ENCODE measurements around the gene KLHL4. TPM values are rescaled to one million over a fixed set of nuclear protein-coding genes. Genes with fewer than 3 reads are reported as not detected.
A peak's percentile ranks its signal among the peaks of the same experiment; 100 is the strongest.
"Not testable (repeated sequence)": the region's sequence is repeated elsewhere in the genome, so short reads cannot be mapped to it uniquely, and the experiment has no call there.

The KLHL4 gene
- polyA plus RNA-seq, 3 donors: 4.4 to 8.2 (median 5.5) TPM

DNA sequence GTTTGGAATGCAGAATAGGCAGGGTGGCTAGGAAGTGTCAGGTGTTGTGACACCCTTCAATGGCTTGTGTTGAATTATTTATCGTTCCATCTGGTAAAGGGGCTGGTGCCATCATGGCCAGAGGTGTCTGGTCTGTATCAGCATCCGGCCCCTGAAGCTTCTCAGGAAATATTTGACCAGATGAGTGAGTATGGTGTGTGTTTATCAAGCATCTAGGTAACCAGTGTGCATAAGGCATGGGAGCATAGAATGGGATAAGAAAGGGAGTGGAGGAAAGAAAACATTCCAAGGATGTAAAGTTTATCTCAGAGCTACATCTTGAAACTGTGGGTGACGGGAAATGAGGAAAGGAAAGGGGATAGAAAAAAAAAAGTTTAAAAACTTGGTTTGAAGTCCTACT is 109.4 kb downstream of the KLHL4 start:
- no peak for DNase-seq

DNA sequence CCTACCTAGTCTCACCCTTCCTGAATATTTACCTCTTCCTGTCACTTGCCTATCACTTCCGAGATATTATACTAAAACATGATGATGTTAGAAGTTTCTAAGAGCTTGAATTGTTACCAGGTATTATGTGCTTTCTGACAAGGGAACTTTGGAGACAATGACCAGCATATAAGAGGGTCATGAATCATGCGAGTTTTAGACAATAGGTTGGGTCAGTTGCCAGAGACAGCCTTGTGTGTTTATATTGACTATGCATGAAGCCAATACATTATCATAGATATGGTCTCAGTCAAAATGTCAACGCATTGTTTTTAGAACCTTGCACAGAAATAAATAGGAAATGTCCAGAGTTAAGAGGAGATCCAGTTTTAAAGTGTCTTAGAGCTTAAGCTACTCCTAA is 116.8 kb downstream of the KLHL4 start:
- no peak for DNase-seq

DNA sequence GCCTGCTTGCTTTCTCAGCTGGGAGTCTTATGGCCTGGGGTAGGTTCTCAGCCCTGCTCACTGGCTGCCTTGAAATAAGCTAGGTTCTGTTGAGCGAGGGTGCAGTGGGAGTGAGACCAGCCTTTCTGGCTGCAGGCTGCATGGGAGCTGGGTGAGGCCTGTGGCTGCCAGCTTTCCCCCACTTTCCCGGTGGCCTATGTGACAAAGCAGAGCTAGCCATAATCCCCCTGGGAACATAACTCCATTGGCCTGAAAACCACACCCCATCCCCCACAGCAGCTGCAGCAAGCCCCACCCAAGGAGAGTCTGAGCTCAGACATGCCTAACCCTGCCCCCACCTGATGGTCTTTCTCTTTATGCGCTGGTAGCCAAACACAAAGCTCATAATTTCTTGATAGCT is 118.9 kb downstream of the KLHL4 start:
- no peak for DNase-seq

DNA sequence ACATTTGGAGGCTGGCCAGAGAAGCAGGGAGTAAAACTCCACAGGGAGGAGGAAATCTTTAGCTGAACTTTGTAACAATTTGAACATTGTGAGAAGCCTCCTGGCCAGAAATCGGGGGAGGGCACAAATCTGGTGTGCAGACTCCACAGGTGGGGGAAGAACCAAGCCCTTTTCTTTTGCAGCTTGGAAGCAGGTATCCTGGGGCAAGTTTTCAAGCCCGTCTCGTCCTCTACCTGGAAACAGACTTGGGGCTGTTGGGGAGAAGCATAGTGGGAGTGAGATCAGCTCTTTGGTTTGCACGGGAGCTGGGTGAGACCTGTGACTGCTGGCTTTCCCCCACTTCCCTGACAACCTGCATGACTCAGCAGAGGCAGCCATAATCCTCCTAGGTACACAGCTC is 123.8 kb downstream of the KLHL4 start:
- not testable (repeated sequence) for DNase-seq

DNA sequence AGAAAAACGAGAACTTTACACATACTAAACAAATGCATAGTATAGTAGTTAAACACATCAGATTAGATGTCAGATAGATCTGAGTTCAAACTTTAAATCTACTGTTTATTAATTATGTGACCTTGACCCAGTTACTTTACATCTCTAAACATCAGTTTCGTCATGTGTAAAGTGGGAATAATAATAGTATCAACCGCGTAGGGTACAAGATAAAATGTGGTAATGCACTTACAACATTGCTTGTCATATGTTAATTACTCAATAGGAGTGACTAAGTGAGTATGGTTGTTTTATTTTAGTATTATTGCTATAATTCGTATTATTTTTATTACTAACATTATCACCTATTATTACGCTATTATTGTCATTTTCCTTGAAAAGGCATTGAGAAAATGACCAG is 144.2 kb downstream of the KLHL4 start:
- DNase-seq: no peak

DNA sequence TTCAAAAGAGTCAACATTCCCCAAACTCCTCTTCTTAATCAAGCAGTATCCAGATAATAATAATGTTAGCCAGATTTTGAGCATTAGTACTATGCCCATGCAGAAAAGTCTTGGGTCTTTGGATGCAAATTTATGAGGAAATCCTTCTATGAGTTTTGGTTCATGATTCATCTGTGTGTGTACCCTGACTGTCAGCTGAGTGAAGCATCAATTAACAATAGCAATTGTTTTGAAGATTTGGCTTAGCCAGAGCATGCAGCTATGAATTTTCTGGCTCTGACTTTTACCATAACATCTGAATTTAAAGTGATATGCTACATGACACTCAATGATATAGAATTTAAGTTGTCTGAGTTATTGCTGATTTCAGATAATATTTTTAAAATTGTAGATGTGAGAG is 145.8 kb downstream of the KLHL4 start:
- DNase-seq: no peak

DNA sequence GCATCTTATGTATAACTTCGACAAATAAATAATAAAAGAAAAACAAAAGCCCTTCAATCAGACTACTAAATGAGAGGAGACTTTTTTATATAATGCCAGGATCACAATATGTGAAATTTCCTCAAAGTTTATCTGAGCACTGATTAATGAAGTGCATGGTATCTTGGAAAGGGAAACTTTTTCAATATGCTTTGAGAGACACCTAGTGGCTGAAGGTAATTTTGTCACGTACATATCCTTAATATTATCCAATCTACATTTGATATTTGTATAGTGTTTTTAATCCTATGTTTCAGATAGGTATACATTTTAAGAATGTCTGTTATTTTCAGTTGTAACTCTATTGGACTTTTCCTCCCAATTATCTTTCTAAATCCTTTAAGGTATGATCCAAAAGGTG is 146.8 kb downstream of the KLHL4 start:
- DNase-seq: peak; percentile 10

DNA sequence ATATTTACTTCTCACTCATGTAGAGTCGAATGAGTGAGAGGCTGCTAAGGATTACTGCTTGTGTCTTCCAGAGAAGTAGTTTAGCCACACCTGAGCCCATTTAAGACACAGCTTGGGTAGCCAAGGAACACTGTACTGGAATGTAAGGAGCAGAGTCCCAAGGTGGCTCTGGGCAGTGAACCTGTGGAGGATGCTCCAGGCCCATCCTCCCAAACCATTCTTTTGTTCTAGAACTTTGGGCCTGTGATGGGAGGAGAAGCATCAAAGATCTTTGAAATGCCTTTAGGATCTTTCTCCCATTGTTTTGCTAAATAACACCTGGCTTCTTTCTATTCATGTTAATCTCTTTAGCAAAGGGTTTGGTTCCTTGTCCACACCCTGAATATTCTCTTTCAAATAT is 162.2 kb downstream of the KLHL4 start:
- DNase-seq: no peak

DNA sequence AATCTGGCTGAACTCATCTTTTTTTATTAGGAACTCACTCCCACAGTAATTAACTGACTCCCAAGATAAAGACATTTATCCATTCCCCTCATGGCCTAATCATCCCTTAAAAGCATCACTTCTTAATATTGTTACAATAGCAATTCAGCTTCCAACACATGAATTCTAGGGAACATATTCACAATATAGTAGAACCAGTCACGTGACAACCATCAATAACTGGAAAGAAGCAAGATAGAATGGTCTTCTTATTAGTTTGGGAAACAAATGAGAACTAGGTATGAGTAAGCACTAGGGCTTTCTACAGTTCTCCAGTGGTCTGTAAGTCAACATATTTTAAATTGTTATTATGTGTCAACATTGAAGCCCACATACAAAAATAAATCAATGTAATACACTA is 170.1 kb downstream of the KLHL4 start:
- no peak for DNase-seq

DNA sequence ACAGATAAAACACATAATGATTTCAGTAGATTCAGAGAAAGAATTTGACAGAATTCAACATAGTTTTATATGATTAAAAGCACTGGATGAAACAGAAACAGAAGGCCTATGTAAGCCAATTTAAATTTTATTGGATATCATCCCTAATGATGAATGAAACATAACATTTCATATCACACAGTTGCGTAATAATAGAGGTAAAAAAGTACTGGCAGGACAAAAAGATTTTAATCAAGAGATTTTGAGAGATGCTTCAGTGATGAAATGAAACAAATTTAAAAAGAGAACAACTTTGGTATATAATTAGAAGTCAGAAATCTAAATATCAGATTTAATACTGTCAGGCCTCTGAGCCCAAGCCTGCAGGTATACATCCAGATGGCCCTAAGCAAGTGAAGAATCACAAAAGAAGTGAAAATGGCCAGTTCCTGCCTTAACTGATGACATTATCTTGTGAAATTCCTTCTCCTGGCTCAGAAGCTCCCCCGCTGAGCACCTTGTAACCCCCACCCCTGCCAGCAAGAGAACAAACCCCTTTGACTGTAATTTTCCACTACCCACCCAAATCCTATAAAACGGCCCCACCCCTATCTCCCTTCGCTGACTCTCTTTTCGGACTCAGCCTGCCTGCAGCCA is 170.6 kb downstream of the KLHL4 start:
- DNase-seq: not testable (repeated sequence)

DNA sequence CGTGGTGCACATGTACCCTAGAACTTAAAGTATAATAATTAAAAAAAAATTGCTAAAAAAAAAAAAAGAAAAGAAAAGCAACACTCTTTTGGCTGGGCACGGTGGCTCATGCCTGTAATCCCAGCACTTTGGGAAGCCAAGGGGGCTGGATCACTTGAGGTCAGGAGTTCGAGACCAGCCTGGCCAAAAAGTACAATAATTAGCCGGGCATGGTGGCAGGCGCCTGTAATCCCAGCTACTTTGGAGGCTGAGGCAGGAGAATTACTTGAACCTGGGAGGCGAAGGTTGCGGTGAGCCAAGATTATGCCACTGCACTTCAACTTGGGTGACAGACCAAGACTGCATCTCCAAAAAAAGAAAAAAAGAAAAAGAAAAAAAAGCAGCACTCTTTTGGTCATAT is 171.6 kb downstream of the KLHL4 start:
- not testable (repeated sequence) for DNase-seq

DNA sequence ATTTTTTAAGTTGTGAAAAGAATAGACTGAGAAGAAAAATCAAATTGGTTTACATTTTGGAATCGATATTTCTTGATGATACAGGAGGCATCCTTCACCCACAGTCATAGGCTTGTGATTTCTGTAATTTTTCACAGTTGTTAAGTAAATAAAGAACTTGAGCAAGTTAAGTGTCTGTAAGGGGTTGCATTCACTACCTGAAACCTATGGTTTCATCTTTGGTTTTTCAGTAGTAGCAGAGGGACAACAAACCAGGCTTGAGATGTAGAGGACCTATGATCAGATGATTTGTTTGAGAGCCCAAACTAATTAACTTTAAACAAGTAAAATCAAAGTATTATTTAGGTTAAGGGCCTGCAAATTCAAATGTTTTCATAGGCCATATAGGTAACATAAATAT is 175.6 kb downstream of the KLHL4 start:
- no peak for DNase-seq

DNA sequence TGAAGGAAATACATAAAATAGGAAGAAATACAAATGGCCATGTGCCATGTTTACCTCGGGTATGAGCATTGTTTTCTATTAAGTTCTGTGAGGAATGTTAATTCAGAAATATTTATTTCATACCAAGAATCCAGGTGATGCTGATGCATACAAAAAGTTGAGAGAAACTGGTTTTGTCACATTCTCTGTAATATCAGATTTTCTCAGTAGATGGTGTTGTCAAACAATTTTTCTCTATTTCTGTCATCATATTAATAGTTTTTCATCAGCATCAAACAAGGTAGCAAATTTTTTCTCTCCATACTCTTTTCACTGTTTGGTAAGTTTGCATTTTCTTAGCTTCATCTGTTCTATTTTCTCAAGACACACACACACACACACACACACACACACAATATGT is 179.8 kb downstream of the KLHL4 start:
- DNase-seq: no peak

DNA sequence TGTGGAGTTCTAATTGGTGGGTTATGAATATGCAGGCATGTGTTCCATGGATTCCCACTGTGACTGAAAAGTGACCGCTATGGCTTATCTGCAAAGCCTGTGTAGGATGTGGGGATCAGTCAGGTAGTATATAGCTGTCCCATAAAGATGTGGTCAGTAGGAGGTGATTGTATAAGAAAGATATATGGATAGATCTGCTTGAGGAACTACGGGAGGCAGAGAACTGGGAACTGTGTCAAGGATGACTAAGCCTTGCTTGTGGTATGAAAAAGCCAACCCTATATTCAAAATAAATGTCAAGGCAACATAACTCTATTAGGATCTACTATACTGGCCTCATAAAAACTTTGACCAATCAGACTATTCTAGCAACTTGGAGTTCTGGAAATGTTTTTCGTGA is 185.2 kb downstream of the KLHL4 start:
- DNase-seq: no peak

DNA sequence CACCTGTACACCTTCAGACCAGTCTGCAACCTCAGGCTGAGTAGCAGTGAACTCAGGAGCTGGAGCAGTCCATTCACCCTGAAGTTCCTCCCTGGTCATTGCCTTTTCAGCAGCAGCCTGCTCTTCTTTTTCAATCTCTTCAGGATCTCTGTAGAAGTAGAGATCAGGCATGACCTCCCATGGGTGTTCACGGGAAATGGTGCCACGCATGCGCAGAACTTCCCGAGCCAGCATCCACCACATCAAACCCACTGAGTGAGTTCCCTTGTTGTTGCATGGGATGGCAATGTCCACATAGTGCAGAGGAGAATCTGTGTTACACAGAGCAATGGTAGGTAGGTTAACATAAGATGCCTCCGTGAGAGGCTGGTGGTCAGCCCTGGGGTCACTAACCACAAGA is 185.9 kb downstream of the KLHL4 start:
- not testable (repeated sequence) for DNase-seq

DNA sequence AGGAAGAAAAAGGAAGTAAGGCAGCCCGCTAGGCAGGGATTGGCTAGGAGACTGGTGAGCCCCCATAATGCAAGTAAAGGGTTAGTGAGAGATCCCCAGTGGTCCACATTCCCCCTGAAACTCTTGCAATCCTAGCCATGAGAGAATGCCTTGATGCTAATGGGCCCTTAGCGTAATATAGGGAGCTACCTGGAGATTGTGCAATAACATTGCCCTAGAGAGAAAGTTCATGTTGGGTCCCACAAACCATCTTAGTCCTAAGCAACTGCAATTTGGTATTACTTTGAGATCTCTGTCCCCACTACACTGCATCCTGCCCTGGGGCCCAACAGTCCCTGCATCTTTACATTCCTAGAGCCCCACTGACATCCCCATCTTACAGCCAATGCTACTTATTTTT is 188.5 kb downstream of the KLHL4 start:
- DNase-seq: no peak

DNA sequence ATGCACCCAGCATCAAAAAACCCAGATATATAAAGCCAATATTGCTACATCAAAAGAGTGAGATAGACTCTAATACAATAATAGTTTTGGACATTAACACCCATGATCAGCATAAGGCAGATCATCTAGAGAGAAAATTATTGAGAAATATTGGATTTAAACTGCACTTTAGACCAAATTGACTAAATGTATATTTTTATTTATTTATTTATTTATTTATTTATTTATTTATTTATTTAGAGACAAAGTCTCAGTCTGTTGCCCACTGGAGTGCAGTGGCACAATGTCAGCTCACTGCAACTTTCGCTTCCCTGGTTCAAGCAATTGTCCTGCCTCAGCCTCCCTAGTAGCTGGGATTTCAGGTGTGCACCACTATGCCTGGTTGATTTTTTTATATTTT is 193.0 kb downstream of the KLHL4 start:
- no peak for DNase-seq

Measured in renal pelvis (tissue), 4 donors.